ENCODE data around the gene THAP5.

Gene THAP5

DNA sequence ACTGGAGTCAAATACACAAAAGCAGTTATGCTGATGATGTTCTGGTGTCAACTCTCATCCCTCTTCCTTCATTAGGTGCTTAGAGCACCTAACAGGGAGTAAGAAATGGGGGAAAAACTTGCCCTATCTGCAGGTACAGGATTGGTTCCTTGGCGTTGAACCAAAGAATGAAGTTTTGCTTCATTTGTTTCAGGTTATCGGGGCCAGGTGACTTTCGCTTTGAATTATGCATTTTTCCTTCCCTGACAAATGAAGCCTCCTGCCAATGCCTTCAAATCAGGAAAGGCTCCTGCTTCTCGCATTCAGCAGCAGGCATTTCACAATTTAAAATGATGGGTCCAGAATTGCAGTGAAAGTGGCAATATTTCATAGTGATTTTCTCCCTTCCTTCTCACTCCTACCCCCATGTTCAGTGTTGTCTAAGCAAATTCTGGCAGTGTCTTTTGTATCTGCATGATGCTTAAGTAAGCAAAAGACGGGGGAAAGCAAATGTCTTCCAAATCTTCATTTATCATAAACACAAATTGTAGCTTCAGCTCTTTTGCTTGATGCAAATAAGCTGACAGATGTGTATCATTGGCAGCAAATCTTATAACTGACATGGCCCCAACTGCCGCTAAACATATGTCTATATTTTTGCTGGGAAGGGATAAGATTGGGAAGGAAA, 29.5 kb upstream of the THAP5 start:
- TF ChIP-seq, protein P1, sequence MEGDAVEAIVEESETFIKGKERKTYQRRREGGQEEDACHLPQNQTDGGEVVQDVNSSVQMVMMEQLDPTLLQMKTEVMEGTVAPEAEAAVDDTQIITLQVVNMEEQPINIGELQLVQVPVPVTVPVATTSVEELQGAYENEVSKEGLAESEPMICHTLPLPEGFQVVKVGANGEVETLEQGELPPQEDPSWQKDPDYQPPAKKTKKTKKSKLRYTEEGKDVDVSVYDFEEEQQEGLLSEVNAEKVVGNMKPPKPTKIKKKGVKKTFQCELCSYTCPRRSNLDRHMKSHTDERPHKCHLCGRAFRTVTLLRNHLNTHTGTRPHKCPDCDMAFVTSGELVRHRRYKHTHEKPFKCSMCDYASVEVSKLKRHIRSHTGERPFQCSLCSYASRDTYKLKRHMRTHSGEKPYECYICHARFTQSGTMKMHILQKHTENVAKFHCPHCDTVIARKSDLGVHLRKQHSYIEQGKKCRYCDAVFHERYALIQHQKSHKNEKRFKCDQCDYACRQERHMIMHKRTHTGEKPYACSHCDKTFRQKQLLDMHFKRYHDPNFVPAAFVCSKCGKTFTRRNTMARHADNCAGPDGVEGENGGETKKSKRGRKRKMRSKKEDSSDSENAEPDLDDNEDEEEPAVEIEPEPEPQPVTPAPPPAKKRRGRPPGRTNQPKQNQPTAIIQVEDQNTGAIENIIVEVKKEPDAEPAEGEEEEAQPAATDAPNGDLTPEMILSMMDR (IDR thresholded peaks at IDR 0.05; ENCODE audit: low read depth, low read length) = no peak
- Histone ChIP-seq H3K4me3 (ENCODE audit: low read depth, low read length) (no peak overlapping the region), H3K36me3 (no peaks in the 10 kb centered on the region), H3K27me3 (no peaks in the 10 kb centered on the region), H3K9me3 (no peaks in the 10 kb centered on the region), H3K4me1 (no peaks in the 10 kb centered on the region)
- DNase-seq = no peak

DNA sequence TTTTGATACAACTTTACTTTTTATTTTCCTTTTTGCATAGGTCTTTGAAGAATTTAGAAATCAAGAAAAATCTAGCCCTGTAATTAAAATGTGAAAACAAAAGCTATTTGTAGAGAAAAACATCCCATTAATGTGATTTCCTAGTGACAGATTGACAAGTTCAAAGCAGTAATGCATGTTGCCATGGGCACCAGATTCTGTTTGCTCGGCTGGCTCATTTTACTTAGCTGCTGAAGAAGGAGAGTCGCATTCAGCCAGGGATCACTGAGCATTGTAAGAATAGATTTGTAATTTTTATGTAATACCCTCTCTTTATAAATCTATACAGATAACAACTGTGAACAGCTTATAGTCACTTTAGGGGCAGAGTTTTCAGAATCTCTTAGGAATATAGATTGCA, 28.6 kb upstream of the THAP5 start:
- no peak for DNase-seq
- H3K27me3 ChIP-seq = no peaks in the 10 kb centered on the region
- H3K9me3 ChIP-seq = no peaks in the 10 kb centered on the region
- no peaks in the 10 kb centered on the region for H3K36me3 ChIP-seq
- TF ChIP-seq, protein P1 (IDR thresholded peaks at IDR 0.05; ENCODE audit: low read depth, low read length) = no peak
- no peak overlapping the region for H3K4me3 ChIP-seq (ENCODE audit: low read depth, low read length)
- no peaks in the 10 kb centered on the region for H3K4me1 ChIP-seq

DNA sequence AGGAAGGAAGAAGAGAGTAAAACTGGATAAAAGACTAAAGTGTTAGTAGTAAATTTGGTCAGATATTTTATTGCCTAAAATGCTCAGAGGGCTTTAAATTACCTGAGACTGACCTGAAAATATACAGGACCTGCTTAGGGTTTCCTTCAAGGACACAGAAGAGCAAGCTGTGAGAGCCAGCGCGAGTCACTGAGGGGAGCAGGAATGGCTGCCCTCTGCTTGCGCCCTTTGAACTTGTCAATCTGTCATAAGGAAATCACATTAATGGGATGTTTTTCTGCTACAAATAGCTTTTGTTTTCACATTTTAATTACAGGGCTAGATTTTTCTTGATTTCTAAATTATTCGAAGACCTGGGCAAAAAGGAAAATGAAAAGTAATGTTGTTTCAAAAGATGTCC, 27.1 kb upstream of the THAP5 start:
- no peaks in the 10 kb centered on the region for H3K9me3 ChIP-seq
- H3K36me3 ChIP-seq = no peaks in the 10 kb centered on the region

DNA sequence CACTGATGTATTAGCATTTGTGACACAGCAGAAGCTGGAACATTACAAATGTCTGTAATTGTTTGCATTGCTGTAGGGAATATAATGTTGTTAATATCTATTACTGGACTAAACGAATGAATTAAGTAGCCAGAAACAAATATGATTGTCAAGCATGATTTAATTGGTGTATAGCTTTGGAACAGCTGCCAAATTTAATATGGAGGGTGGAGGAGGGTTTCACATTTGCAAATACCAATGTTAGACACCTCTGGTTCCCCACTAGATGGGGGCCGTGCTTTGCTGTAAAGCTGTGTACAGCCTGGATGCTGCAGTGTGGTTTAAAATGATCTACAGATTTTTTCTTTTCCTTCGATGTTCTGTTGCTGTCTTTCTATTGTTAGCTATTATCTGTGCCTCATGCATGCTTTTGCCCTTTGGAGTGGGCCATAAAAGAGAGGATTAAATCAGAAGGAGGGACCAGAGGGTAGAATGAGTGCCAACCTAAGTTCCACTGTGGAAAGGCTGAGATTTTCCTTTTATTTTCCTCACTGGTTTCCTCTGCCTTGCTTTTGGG, 23.2 kb upstream of the THAP5 start:
- H3K9me3 ChIP-seq = no peaks in the 10 kb centered on the region
- no peak overlapping the region for H3K4me3 ChIP-seq (ENCODE audit: low read depth, low read length)
- peaks cover 3% of the 10 kb centered on the region; the same call in 1 of the 2 replicates for H3K4me1 ChIP-seq
- TF ChIP-seq, protein P1 (IDR thresholded peaks at IDR 0.05; ENCODE audit: low read depth, low read length) = peak; percentile 77
- peak; percentile 82 for DNase-seq
- H3K27me3 ChIP-seq = no peaks in the 10 kb centered on the region
- H3K36me3 ChIP-seq = no peaks in the 10 kb centered on the region

More for the DNA sequence above, 27.1 kb upstream of the THAP5 start:
- TF ChIP-seq, protein P1 (IDR thresholded peaks at IDR 0.05; ENCODE audit: low read depth, low read length) = no peak
- DNase-seq = no peak
- H3K27me3 ChIP-seq = no peaks in the 10 kb centered on the region
- peaks cover 3% of the 10 kb centered on the region; the same call in 1 of the 2 replicates for H3K4me1 ChIP-seq
- H3K4me3 ChIP-seq (ENCODE audit: low read depth, low read length) = no peak overlapping the region

DNA sequence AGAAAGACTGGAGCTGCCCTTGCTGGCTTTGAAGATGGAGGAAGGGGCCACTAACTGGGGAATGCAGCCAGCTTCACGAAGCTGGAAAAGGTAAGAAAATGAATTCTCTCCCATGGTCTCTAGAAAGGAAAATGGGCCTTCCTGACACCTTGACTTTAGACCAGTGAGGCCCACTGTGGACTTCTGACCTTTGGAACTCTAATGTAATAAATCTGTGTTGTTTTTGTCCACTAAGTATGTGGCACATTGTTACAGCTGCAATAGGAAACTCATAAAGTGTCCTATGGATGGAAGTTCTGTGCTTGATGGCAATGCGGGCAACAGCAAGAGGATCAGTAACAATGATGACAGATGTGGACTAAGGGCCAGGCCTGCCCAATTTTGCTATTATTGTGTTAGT, 21.1 kb upstream of the THAP5 start:
- TF ChIP-seq, protein P1 (IDR thresholded peaks at IDR 0.05; ENCODE audit: low read depth, low read length) = no peak
- DNase-seq = no peak
- no peaks in the 10 kb centered on the region for H3K36me3 ChIP-seq
- no peaks in the 10 kb centered on the region for H3K9me3 ChIP-seq
- H3K27me3 ChIP-seq = no peaks in the 10 kb centered on the region
- H3K4me1 ChIP-seq = peaks cover 3% of the 10 kb centered on the region; the same call in 1 of the 2 replicates
- H3K4me3 ChIP-seq (ENCODE audit: low read depth, low read length) = no peak overlapping the region

DNA sequence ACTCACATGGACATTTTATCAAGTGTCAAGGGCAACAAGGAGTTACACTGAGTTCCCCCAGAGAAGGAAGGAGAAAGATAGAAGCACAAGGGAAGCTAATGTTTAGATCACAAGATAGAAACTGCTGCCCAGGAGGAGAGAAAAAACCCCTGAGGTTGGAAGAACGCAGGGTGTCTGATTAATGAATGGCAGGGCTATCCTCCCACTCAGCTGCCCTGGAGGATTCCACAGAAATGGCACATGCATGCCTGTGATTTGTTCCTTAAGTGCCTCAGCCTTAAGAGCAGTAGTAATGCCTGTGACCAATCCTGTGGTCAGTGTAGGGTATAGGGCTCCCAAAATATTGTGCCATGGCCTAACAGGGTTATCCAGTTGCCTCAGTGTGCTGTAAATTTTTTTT, 20.4 kb upstream of the THAP5 start:
- TF ChIP-seq, protein P1 (IDR thresholded peaks at IDR 0.05; ENCODE audit: low read depth, low read length) = no peak
- no peaks in the 10 kb centered on the region for H3K27me3 ChIP-seq
- H3K4me1 ChIP-seq = peaks cover 3% of the 10 kb centered on the region; the same call in 1 of the 2 replicates
- DNase-seq = no peak
- H3K36me3 ChIP-seq = no peaks in the 10 kb centered on the region
- H3K4me3 ChIP-seq (ENCODE audit: low read depth, low read length) = no peak overlapping the region
- H3K9me3 ChIP-seq = no peaks in the 10 kb centered on the region
